HG03342 (cell line): Measurements from ENCODE around the gene BPIFB3.
"Not testable (repeated sequence)": the region's sequence is repeated elsewhere in the genome, so short reads cannot be mapped to it uniquely, and the experiment has no call there.

Experiments
- ATAC-seq: cut with Tn5 transposase; IDR thresholded peaks from one replicate; pipeline ENCODE4 v1.9.1; 2021; ENCODE audit warnings: mild to moderate bottlenecking, moderate library complexity; ENCODE audit not compliant: unreplicated experiment

The BPIFB3 gene

DNA sequence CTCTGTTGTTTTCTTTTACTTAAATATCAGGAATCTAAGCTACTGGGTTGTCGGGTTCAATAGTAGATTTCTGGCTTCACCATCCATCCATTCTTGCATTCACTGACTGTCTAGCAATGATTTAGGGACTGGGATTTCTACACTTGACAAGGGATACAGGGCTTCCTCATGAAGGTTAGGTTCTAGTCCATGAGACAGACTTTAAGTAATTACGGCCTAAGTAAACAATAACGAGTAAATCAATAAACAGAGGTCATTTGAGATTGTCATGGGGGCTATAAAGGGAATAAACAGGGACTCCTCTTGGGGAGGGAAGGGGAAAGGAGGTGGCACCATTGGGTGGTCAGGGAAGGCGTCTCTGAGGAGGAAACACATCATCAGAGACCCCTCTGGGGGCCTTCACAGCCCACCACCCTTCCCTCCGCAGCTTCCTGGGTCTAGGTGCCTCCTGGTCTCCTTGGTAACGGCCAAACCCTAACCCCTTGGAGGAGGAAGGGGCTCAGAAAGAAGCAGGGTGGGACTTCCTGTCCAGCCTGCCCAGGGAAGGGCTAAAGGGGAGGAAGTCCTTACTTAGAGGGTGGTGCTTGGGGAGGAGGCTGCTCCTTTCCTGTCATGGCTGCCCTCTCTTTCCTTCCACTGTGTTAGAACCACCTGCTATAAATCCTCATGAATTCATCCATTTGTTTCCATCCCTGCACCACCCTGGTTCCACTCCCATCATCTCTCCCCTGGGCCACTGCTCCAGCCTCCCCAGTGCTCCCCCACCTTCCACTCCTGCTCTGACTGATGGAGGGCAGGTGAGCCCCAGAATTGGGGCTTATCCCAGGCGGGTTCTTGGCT, 59.1 kb downstream of the BPIFB3 start:
- no peak for ATAC-seq

DNA sequence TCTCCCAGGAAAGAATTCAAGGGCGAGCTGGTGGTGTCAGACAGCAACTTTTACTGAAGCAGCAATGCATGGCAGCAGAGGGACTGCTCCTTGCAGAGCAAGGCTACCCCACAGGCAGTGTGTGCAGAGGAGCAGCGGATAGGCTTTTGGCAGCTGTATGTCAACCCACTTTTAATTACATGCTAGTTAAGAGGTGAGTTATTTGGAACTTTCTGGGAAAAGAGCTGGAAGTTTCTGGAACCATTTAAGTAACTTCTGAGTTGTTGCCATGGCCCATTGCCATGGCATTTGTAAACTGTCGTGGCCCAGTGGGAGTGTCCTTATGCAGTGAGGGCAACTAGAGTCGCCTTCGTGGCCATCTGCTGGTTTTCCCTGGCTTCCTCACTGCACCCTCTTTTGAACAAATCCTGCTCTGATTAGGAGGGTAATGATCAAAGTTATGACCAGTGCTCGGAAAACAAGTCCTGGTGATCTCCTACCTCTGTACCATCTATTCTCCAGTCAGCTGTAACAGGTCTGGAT, 59.7 kb downstream of the BPIFB3 start:
- ATAC-seq, result no peak

DNA sequence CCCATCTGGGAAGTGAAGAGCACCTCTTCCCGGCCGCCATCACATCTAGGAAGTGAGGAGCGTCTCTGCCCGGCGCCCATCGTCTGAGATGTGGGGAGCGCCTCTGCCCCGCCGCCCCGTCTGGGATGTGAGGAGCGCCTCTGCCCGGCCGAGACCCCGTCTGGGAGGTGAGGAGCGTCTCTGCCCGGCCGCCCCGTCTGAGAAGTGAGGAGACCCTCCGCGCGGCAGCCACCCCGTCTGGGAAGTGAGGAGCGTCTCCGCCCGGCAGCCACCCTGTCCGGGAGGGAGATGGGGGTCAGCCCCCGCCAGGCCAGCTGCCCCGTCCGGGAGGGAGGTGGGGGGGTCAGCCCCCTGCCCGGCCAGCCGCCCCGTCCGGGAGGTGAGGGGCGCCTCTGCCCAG, 61.8 kb downstream of the BPIFB3 start:
- not testable (repeated sequence) for ATAC-seq

DNA sequence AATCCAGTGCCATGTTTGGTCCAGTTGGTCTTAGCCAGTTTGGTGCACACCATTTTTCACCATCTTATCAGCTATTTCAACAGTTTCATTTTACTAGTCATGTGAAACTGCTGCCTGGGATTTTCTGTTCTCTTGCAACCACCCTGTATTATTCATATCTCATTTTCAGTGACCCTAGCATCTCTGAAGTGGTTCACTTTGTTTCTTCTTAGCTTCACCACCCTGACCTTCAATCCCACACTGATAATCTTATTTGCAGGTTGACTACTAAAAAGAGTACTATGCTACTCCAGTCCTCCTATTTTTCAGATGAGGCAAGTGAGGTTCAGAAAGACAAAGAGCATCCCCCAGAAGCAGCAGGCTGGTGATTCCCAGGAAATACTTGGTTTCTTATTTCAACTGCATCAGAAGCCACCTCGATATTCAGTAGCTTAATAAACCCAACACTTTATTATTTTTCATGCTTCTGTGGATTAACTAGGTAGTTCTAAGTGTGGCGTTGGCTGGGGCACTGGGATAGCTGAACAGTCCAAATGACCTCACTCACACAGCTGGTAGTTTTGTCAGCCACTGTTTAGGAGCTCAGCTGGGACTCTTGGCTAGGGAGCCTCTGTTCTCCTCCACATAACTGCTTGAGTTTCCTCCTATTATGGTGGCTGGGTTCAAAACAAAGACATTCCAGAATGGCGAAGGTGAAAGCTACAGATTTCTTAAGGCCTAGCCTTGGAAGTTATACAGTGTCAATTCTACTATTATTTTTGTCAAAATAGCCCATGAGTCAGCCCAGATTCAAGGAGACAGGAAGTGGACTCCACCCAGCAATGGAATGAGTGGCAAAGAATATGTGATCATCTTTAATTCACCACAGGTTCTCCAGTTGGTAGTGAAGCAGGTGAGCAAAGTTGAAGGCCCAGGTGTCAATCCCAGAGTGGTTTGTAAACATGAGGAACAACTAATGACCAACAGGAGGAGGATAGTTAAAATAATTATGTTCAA, 66.3 kb downstream of the BPIFB3 start:
- no peak for ATAC-seq

DNA sequence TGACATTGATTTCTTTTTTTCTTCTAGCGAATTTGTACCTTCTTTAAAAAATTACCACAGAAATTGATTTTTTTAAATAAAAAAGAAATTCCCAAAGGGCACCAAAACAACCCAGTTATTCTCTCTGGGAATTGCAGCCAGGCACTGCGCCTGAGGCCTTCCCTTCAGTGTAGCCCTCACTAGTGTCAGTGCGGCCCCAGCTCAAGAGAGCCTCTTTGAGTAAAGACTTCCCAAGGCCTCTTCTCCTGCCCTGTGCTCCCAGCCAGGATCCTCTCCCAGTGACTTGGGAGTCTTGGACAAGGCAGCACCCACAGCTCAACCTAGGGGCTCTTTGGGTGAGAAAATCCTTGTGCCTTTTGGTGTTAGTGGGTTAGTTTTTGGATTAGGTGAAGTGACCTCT, 67.2 kb downstream of the BPIFB3 start:
- ATAC-seq, result no peak

DNA sequence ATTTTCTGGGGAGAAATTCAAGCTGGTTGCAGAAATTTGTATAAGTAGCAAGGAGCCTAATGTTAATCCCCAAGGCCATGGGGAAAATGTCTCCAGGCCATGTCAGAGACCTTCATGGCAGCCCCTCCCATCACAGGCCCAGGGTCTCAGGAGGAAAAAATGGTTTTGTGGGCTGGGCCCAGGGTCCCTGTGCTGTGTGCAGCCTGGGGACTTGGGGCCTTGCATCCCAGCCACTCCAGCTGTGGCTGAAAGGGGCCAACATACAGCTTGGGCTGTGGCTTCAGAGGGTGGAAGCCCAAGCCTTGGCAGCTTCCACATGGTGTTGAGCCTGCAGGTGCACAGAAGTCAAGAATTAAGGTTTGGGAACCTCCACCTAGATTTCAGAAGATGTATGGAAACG, 68.6 kb downstream of the BPIFB3 start:
- not testable (repeated sequence) for ATAC-seq
